DMS 273 (cell line): ENCODE results near the gene DYDC2.
"Not testable (repeated sequence)": the region's sequence is repeated elsewhere in the genome, so short reads cannot be mapped to it uniquely, and the experiment has no call there.

ENCODE experiments used
- DNase-seq: peaks from one replicate; lab custom pipeline; 2025; ENCODE audit not compliant: unreplicated experiment; lab: John Stamatoyannopoulos, UW

Gene DYDC2

GRCh38 chr10:80412486-80412885, 55.9 kb downstream of the DYDC2 start:
- no peak for DNase-seq

DNA sequence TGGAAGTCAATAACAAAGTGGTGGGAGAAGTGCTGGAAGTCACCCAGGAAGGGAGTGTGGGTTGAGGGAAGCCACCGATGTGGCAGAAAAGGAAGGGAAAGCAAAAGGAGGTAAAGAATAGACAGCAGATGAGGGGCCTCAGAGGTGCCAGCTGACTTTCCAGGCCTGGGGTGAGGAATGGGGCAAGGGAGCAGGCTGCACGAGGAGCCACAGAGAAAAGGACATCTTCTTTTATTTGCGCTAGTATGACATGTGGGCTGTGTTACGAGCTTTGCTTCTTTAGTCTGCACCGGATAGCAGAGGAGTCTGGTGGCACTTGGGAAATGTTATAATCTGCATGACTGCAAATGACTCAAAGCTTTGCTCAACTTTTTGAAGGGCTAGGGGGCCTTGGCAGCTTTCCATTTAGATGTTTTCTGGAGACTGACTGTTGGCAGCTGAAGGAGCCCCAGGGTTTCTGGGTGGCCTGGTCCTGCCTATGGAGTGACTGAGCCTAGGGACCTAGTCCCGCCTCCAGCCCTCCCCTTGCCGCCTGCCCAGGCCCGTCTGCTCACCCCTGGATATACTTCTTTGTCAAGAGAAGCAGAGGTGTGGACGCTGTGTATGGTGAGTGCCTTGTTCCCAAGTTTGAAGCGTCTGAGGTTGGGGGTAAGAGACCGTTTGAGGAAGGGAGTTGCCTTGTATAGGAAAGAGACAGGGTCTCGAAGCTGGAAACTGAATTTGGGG, 56.9 kb downstream of the DYDC2 start:
- peak; percentile 81 for DNase-seq

DNA sequence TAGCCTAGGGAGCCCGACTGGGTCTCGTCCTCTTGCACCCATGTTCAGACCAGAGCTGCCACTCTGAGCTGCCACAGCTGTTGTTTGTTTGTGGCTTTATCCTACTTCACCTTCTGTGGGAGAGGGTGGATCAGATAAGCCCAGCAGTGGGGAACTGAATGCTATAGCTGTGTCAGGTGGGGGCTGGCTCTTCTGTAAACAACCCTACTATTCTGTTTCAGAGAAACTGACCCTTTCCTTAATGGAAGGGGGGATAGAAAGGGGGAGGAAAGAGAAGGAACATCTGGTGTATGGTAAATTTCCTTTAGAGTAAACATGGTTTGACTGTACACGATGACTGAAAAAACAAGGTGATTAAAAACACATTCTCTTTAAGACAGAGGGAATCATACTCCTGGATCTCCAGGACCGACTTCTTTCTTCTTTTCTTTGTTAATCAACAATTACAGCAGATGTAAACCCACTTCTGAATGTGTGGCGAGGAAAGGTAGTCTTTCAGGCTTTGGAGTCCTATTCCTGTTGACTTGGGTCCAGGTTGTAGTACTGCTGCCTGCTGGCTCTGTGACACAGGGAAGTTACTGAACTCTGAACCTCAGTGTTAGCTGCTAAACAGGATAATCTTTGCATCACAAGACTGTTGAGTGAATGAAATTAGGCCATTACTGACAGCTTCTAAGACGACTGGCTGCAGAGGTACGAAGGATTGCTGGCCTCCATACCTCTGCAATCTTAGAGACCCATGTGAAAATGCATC, 57.7 kb downstream of the DYDC2 start:
- peak; percentile 58 for DNase-seq

DNA sequence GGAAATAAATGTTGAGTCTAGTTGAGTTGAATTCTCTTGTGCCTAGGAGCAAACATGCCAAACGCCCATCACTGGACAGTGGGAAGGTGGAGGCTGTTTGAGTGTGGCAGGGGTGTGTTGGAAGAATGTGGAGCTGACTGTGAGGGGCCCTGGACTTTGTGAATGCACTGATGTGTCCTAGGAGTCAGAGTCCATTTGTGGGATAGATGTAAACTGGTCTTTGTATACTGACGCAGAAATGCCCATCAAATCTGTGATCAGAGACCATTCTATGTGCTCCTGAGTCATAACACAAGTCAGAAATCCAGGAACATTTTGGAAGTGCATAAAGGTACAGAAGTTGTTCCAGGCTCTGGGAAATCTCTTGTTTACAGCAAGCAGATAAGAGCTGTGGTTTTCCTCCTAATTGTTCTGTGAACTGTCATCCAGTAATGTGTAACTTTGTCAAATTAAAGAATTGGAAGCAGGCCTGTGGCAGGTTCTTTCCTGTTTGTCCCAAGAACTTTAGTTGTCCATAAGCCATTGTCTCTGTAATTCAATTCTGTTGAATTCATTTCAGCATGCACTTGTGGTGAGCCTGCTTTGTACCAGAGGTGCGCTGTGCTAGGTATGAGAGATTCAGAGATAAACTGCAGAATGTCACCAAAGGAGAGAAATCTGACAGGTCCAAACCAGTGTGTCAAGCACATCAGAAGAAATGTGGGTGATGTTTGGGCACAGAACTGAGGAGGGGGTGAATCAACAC, 59.3 kb downstream of the DYDC2 start:
- DNase-seq, result no peak

DNA sequence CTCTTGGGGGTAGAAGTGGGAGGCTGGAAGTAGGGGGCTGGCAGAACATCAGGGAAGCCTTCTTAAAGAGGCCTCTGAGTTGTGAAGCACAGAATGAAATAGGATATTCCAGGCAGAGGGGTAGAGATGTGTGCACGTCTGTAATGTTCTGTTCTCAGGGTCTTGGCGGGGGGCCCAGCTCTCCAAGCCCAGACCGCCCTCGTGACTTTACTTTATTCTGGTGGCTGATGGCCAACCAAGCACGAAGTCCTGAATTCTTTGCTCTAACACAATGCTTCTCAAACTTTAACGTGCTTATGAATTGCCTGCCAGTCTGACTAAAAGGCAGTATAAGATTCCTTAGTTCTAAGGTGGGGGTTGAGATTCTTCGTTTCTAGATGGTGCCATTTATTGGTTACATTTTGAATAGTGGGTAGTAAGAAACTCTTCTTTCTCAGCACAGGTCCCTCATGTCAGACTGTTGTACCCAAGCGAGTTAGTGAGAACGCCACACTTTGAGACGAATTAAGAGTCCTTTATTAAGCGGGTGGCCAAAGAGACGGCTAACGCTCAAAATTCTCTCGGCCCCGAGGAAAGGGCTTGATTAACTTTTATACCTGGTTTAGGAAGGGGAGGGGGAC, 60.0 kb downstream of the DYDC2 start:
- DNase-seq, result peak; percentile 84

DNA sequence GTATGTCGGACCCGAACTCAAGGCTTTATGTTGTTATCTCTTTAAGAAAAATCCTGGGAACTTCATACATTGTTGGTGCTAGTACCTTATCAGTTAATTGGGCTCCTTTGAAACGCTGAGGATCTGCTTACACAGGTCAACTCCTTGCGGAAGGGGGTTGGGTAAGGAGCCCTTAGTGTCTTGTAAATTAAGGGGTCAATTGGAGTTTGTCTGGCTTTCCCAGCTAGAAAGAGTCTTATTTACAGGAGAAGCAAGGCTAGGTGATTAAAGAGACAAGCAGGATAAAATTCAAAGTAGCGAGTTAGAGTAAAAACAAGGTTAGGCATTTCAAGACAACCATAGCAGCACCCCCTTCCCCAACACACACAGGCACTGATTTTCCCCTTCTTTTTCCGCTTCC, 60.7 kb downstream of the DYDC2 start:
- not testable (repeated sequence) for DNase-seq
